ENCODE measurements around the gene ADGRE3. TPM values are rescaled to one million over a fixed set of nuclear protein-coding genes. Genes with fewer than 3 reads are reported as not detected.

ADGRE3 gene
- total RNA-seq, 1 experiment from 2014 or later, result not detected

DNA sequence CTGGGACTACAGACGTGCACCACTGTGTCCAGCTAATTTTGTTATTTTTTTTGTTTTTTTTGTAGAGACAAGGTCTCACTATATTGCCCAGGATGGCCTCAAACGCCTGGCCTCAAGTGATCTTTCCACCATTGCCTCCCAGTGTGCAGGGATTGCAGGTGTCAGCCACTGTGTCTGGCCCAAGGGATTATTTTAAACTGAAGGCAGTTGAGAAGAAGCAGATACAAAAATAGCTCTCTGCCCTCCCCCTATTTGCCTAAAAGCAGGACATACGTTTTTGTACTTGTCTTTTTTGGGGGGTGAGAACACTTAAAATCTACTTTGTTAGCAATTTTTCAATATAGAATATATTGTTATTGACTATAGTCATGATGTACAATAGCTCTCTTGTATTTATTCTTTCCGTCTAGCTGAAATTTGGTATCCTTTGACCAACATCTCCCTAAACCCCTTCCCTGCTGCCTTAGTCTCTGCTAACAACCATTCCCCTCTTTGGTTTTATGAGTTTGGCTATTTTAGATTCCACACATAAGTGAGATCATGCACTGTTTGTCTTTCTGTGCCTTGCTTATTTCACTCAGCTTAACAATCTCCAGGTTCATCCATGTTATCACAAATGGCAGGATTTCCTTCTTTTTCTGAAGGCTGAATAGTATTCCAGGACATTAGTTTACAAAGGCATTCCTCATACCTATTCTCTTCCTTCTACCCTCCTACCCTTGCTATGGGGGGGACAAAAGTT is 34.9 kb downstream of the ADGRE3 start:
- H3K9me3 ChIP-seq (ENCODE audit: control insufficient read depth, low read depth, low read length), result peaks cover 8% of the 10 kb centered on the region
- no peak overlapping the region for H3K27ac Mint-ChIP-seq
- H3K36me3 Mint-ChIP-seq (ENCODE audit: insufficient read depth in 1 of 3, low read depth in 3 of 3), result peaks cover 0 to 26% (median 0%) of the 10 kb centered on the region in 3 experiments; a peak in 3 of 7 replicates
- H3K4me1 Mint-ChIP-seq, result no peaks in the 10 kb centered on the region
- H4K20me1 ChIP-seq (ENCODE audit: control insufficient read depth, insufficient read depth, insufficient read length), result no peaks in the 10 kb centered on the region
- no peak overlapping the region for H4K91ac ChIP-seq (ENCODE audit: insufficient read length, low read depth, low read length)
- no peak overlapping the region for H3K56ac ChIP-seq (ENCODE audit: insufficient read length, low read depth, low read length)
- H3K14ac ChIP-seq (ENCODE audit: insufficient read depth, low read length), result no peak overlapping the region
- H2BK5ac ChIP-seq (ENCODE audit: insufficient read length, low read length), result no peak overlapping the region
- no peak overlapping the region for H3K4me2 ChIP-seq (ENCODE audit: insufficient read depth, insufficient read length, low read length)
- H2BK12ac ChIP-seq (ENCODE audit: insufficient read length, low read depth, low read length), result no peak overlapping the region
- WGBS (ENCODE audit: extremely low coverage, insufficient read length, low lambda C conversion rate), result no CpG with 5 or more reads among the region's 4 CpGs
- no peak overlapping the region for H2AFZ ChIP-seq (ENCODE audit: low read length)
- no peak overlapping the region for H2BK15ac ChIP-seq (ENCODE audit: low read depth, low read length)
- no peaks in the 10 kb centered on the region for H3K23me2 ChIP-seq (ENCODE audit: insufficient read length, low read depth, low read length, poor library complexity, severe bottlenecking)
- no peak for DNase-seq
- H3K27ac ChIP-seq (ENCODE audit: insufficient read length, low read depth, low read length), result no peak overlapping the region
- no peak overlapping the region for H3K18ac ChIP-seq (ENCODE audit: insufficient read length, low read depth, low read length)
- no peak overlapping the region for H3K23ac ChIP-seq (ENCODE audit: insufficient read length, low read depth, low read length)
- no peak overlapping the region for H2BK20ac ChIP-seq (ENCODE audit: low read depth, low read length, poor library complexity, severe bottlenecking)
- peaks cover 3% of the 10 kb centered on the region for H3K27me3 Mint-ChIP-seq (ENCODE audit: low read depth)
- no peaks in the 10 kb centered on the region for H3K4me1 ChIP-seq (ENCODE audit: insufficient read depth, low read length)
- H4K5ac ChIP-seq (ENCODE audit: insufficient read length, low read depth, low read length), result no peak overlapping the region
- H2BK120ac ChIP-seq (ENCODE audit: low read depth, low read length, poor library complexity, severe bottlenecking), result no peak overlapping the region
- no peaks in the 10 kb centered on the region for H3K27me3 ChIP-seq (ENCODE audit: insufficient read depth, low read length)
- H3K9ac ChIP-seq (ENCODE audit: extremely low read depth, insufficient read length, low read length), result no peak overlapping the region
- H3K4ac ChIP-seq (ENCODE audit: low read depth, low read length), result no peak overlapping the region
- no peak overlapping the region for H3K4me3 Mint-ChIP-seq
- H3K79me1 ChIP-seq (ENCODE audit: insufficient read depth, low read depth, low read length, poor library complexity, severe bottlenecking), result no peaks in the 10 kb centered on the region
- no peak overlapping the region for H3T11ph ChIP-seq (ENCODE audit: low read length)
- no peak overlapping the region for H4K8ac ChIP-seq (replicated peaks; ENCODE audit: insufficient read length, low read depth, low read length)
- H3K79me2 ChIP-seq (ENCODE audit: insufficient read depth, low read length), result no peaks in the 10 kb centered on the region
- H2AK5ac ChIP-seq (ENCODE audit: insufficient read length, low read length), result no peak overlapping the region
- peaks cover 46 to 98% of the 10 kb centered on the region in 2 experiments for H3K9me3 Mint-ChIP-seq
- TF ChIP-seq CTCF (conservative IDR thresholded peaks at IDR 0.05), result no peak

All from H9 (cell line).